Right hindlimb (tissue), 1 donor: ENCODE measurements around the gene RNU6-1.
A peak's percentile ranks its signal among the peaks of the same experiment; 100 is the strongest.

Source experiments
- DNase-seq: peaks from one replicate; pipeline ENCODE4 v3.0.0-alpha.2; 2018

The RNU6-1 gene

DNA sequence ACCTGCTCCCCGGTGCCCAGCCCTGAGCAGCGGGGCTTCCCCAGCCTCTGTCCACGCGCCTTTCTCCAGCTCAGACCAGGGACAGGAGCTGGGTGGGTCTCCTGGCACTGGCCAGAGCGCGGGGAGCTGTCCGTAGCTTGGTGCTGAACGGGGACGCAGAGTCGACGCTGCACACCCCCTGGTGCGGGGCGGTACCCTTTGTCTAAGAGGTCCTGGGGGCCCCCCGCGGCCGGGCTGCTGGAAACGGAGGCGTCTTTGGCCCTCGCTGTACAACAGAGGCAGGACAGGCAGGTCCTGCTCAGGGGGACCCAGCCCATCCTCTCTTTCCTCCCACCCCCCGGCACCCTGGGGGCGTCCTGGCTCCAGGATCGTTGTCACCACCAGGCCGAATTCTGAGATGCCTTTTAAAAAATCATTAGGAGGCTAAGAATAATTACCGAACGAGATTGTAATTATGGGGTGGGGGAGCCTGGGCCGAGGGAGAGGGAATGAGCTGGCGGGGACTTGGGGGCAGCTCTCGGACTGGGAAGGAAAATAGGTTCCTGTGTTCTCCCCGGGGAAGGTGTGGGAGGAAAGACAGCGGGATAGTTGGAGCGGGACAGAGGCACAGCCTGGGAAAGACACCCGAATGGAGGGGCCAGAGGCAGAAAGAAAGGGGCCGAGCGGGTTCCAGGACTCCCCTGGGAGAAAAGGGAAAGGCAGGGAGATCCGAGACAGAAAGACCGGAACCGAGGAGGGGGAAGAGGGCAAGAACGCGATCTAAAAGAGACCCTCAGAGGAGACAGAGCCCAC is 18.7 kb downstream of the RNU6-1 start:
- peak; percentile 87 for DNase-seq

DNA sequence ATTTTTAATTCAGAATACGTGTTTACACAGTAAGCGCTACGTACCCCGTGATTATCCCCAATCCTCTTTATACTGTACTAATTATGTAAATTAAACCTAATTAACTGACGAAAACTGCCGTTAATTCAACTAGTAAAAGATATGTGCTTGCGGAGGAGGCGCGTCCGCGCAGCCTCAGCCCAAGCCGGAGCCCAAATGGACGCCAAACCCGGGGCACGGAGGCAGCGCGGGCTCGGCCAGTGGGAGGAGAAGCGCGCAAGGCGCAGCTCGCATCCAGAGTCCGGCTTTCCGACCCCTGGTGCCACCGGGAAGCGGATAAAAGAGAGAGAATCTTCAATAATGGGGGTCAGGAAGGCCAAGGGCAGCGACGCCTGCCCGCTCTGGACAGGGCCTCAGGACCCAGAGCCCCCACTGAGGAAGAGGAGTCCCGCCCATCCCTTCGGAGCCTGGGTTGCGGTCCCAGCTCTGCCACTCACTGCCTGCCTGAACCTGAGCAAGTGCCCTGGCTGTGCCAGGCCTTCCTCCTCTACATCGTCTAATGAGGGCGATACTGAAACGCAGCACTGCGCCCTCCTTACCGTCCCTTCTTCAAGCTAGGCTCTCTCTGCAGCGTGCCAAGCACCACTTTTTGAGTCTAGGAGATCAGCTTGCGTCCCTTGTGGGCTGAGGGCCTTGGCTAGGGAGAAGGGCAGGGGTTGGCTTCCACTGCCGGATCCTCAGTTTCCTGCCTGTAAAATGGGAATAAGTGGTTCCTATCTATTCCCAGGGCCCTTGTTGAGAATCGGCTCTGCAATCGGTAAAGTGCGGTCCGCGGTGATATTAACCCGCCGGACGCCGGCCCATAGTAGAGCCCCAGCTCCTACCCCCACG is 19.5 kb downstream of the RNU6-1 start:
- no peak for DNase-seq

DNA sequence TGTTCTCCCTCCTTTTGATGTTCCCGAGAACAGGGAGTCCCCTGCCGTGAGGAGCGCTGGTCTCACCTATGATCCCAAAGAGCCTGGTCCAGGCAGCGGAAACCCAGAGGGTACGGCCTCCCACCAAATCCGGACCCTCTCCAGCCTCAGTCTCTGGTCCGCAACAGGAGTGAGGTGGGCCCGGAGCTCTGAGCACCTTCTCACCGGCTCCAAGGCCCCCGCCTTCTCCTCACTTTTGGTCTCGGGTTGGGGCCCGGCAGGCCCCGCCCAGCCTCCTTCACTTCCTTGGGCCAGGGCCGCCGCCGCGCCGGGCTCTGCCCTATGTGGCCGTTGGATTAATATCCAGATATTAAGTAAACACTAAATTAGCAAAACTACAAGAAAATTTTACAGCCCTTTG is 20.2 kb downstream of the RNU6-1 start:
- DNase-seq = no peak

DNA sequence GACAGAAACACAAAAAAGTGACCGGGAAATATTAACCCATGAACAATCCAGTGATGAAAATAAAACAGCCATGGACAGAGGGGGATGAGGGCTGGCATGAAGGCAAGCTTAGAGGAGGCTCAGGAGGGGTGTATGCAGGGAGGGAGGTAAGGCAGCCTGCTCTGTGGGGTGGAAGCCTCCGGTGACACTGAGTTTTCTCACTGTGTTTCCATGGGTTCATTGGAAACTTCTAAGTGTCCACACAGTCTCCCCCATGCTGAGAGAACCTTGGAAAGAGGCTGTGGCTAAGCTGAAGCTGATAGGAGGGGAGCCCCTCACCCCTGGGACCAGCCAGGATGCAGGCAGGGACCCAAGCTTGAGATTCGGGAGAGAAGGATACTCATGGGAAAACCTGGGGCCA is 21.4 kb downstream of the RNU6-1 start:
- DNase-seq = no peak

DNA sequence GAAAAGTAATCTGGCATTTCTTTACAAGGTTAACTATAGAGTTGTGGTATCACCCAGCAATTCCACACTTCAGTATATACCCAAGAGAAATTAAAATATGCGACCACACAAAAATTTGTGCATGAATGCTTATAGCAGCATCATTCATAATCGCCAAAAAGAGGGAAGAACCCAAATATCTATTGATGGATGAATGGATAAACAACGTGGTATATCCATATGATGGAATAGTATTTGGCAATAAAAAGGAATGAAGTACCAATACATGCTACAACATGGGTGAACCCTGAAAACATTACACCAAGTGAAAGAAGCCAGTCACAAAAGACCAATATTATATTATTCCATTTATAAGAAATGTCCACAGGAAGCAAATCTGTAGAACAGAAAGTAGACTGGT is 23.2 kb downstream of the RNU6-1 start:
- DNase-seq = no peak

DNA sequence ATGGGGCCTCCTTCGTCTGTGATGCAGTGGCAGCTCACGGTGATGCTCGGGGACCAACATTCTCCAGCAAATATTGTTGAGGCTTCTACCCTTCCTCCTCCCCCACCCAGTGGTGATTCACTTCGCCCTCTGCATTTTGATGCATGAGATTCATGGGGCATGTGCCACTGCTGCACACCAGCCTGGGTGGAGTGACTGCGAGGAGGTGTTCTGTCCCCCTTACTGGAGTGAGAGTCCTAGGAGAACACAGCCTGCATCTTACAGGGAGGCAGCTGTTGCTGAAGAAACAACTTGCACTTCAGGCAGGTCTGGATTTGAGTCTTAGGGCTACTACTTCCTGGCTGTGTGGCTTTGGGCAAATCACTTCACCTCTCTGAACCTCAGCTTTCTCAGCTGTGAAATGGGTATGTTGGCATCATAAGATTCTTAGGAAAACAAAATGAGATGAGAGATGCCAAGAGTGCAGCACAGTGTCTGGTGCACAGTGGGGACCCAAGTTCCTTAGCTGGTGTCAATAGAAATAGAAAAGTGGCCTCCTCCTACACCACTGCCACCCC is 24.7 kb downstream of the RNU6-1 start:
- DNase-seq = peak; percentile 1

DNA sequence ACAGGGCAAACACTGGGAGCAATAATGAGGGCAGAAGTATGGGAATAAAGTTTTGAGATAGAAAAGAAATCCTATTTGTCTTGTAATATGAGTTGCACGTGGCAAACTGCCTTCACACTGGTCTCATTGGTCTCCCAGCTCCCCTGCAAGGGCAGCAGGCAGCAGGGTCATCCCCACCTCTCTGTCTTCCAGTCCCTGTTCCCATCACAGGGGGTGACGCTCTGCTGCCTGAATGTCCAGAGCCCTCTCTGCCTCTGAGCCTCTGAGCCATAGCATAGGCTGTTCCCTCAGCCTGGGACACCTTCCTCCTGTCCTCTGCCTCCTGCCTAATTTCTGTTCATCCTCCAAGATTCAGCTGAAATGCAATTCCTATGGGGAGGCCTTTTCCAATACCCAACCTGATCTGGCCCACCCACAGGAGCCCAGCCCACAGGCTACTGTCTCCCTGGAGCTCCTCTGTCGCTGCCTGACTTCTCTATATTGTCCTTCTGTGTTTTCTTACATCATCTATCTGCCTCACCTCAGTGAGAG is 26.7 kb downstream of the RNU6-1 start:
- peak; percentile 4 for DNase-seq

DNA sequence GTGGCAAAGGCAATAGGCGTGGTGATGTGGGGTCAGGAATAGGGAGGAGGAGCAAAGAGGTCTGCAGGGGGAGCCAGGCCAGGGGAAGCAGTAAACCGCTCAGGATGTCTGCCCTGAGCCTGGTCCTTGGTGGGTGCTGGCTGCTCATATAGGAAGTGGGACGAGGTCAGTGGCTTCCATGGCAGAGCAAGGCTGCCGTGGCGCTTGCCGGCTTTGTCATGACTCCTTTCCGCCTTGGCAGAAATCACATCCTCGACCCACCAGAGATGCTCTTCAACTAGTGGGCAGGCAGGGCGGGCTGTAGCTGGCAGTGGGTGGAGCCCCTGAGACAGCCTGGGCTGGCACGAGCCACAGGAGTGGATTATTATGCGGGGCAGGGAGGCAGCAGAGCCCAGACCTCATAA is 27.6 kb downstream of the RNU6-1 start:
- DNase-seq = peak; percentile 12

DNA sequence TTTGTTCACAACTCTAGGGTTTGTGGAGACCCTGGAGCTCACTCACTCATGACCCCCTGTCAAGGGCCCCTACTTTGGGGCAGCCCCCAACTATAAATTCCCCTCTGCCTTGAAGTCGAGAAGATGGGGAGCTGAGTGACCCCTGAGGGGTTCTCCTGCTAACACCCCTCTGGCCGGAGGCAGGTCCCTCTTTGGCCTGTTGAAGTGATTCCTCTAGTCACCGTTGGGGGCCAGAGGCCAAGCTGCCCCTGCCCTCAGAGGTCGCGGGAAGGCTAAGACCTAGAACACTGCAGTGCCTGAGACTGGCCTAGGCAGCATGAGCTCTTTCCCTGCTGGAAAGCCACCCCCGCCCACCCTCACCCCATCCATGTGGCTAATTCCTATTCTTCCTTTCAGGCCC is 30.0 kb downstream of the RNU6-1 start:
- peak; percentile 5 for DNase-seq

DNA sequence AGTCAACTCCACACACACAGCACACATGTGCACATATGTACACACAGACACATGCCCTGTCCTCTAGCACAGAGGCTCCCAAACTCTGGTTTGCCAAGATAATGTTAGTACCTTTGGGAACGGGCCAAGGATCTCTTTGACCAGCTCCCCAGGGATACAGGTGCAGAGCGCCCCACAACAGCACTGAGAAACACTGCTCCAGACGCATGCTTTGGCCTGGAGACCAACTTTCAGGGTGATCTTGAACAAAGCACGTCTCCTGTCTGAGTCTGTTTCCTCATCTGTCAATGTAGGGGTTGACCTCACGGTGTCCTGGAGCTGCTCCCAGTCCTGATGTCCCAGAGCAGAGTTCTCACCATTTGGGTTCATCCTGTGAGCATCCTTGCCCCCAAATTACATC is 30.4 kb downstream of the RNU6-1 start:
- DNase-seq = no peak

DNA sequence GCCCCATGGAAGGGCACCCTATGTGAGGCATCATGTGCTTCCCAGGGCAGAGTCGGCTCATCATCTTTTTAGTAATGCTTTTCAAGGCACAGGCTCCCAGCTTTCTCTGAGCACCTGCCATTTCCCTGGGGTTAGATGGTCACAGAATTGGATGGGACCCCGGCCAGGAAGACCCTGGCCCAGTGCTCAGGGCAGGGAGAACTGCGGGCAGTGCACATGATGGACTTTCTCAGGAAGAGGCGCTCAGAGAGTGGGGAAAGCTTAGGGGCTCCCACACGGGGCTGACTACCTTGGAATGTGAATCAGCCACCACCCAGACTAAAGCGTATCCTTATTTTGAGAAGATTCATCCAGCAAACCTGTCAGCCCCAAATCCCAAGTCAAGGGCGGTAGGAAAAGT is 31.0 kb downstream of the RNU6-1 start:
- peak; percentile 4 for DNase-seq

DNA sequence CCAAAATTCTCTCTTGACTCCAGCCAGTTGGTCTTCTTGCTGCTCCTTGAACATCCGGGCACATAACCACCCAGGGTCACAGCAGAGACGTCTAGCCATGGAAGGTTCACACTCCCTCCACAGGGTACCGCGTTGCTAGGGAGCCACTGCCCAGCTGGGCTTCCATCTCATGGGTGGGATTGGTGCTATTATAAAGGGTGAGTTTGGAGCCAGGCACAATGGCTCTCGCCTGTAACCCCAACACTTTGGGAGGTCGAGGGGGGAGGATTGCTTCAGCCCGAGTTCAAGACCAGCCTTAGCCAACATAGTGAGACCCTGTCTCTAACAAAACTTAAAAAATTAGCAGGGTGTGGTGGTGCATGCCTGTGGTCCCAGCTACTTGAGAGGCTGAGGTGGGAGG is 32.0 kb downstream of the RNU6-1 start:
- DNase-seq = no peak

DNA sequence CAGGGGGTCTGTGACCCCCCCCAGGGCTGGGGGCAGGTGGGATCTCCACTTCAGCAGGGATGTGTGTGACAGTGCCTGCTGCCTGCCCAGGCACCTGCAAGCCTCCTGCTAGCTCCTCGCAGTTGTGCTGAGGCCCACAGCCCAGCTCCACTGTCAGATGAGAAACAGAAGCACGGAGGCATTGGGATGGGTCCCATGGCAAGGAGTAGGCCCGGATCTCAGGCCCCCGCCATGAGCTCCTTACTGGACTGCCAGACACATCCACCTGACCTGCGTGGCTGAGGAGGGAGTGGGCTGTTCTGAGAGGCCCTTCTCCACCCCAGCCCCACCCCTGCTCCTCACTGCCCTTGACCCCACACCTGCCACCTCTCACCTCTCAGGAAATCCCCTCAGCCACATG is 32.7 kb downstream of the RNU6-1 start:
- DNase-seq = peak; percentile 10

DNA sequence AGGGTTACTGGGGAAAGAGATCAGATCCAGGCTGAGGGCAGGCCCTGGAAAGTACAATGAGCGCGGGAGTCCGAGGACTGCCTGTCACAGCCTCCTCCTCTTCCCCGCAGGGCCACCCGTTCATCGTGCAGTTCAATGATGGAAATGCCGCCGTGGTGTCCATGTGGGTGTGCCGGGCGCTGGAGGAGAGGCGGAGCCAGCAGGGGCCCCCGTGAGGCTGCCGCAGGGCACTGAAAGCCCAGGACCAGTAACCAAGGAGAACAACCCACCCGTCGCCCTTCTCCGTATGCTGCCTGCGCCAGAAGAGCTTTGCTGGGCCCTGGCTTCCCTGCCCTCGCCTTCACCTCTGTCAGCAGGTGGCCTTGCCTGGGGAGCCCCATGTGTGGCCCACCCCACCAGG is 33.3 kb downstream of the RNU6-1 start:
- peak; percentile 6 for DNase-seq

DNA sequence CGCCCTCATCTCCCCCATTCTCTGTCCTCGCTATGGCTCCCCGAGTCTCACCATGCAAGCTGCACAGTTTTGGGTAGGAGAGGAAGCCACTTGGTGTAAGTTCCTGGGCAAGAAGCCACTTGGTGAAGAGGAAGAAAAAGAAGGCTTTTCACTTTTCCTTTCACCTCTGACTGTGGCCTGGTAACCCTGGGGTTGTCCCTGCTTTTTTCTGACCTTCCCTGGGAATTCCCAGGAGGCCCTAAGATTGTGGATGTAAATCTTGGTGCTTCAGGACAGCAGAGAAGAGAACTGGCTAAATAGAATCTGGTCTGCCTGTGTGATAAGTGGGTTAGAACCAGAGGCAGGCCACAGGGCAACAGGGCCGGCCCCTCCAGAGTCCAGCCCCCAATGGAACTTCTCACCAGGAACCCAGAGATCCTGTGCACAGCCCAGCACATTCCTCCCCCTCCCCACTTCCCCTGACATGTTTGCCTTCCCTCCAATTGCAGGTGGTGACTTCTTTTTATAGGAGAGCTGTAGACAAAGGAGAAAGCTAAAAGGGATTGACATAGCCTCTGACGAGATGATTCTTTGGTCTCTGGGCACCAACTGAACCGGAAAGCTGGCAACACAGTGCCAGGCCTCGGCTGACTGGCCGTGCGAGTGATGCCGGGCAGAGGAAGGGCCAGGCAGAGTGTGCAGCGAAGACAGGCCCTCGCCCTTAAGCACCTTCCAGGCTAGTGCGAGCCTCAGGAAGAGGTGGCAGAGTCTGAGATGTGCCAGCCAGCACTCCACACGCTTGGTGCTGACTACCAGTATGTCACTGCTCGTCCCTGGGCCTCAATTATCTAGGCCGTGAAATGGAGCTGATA is 34.0 kb downstream of the RNU6-1 start:
- peak; percentile 13 for DNase-seq

DNA sequence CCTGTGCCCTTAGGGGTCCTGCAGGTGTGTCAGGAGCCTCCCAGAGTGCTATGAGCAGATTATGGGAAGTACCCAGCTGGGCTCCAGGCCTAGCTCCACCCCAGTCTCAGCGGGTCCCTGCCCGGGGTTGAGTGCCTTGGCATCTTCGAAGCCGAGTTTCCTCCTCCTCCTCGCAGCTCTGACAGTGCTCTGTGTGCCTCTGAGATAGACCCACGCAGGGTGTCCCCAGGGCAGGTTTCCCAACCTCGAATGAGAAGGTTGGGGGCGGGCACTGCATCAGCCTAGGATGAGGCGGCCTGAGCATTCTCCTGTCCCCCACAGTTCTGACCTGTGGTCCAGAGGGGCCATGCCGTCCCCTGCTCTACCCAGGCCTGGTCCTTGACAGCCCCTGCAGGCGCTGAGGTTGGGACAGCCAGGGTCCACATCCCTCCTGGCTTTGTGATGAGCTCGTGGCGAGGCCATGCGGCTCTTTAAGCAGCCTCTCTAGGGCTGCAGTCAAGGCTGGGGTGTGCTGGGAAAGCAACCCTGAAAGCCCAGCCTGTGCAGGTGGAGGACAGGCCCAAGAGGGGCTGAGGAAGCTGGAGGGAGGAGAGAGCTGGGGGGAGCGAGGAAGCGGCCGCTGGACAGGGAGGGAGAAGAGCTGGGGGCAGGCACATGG is 34.7 kb downstream of the RNU6-1 start:
- DNase-seq = no peak

DNA sequence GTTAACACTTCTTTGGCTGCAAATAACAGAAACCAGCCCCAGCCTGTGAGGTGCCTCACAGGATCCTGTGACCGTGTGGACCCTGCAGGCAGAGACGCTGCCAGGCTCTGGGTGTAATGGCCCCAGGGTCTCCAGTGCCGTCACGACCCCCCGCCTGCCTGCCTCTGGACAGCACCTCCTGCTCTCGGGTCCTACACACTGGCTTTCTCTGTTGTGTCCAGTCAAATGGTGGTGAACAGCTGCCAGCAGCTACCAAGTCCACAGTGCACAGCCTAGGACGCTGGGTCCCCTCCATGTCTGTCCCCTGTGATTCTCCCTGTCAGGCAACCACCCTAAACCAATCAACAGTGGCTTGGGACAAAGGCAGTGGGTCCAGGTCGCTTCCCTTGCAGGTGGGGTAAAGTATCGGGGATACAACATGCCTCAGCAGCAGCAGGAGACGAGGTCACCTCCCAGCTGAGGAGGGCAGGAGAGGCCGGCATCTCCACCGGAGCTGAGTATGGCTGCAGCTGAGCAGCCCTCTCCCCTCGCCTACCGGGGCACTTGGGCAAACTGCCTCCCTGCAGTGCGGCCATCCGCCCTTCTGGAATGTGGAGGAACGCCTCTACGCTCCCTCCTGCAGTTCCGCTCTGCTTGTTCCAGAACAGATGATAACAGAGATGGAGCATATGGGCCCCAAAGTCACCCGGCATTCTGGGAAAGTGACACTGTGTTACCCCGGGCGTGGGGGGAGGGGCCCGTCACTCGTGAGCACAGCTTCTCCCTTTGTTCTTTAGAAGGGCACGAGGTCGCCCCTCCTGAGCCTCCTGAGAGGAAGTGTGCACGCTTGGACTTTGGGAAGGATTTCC is 35.6 kb downstream of the RNU6-1 start:
- no peak for DNase-seq

DNA sequence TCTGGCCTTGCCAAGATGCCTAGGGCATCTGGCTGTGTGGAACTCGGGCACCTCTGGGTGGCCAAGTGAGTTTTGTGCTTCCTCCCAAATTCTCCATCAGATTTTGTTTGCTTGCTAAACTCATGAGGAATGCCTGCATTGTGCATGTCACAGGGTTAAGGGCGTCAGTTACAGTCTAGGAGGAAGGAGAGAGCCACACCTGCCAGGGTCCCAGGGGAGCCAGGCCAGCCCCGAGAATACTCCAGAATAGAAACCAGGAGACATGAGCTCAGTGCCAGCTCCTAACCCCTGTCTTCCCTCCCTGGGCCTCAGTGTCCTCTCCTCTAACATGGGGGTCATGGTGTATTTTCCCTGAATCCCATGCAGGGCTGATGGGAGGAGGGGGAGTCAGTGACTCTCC is 36.5 kb downstream of the RNU6-1 start:
- peak; percentile 4 for DNase-seq

DNA sequence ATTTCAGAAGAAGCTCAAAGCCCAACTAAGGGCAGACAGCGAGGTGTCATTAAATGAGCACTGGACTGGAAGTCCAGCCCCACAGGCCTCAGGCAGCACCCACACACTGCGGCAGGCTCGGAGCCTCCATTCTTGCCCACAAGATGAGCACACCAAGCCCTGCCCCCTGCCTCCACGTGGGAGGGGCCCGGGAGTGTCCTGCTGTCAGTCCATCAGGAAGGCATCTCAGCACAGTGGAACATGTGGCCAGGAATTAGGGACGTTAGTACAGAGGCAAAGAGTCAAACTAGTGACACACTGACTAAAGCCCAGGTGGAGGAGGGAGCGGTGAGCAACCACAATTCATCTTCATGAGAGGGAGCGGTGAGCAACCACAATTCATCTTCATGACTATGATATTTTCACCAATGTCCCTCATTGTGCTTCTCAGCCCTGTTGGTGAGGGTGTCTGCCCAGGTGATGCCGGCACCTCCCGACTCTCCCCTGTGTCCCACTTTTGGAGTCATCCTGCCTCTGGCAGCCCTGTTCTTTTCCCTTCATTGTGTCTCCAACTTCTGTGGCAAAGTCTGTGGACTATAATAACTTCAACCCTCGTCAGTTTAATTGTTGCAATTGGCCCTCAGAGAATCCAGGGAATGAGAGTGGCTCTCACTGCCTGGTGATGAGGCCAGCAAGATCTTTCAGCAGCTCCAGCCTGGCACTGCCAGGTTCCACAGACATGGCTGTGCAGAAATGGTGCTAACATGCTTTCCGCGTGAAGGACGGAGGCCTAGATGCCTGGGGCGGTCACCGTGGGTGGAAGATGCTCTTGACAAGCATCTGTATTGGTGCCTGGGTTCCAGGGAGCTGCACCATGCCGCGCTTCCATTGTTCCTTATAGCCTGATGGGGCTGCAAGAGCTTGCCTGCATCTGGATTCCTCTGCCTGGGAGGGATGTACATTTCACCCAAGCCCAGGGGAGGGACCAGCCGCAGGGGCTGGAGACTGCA is 37.6 kb downstream of the RNU6-1 start:
- DNase-seq = no peak

DNA sequence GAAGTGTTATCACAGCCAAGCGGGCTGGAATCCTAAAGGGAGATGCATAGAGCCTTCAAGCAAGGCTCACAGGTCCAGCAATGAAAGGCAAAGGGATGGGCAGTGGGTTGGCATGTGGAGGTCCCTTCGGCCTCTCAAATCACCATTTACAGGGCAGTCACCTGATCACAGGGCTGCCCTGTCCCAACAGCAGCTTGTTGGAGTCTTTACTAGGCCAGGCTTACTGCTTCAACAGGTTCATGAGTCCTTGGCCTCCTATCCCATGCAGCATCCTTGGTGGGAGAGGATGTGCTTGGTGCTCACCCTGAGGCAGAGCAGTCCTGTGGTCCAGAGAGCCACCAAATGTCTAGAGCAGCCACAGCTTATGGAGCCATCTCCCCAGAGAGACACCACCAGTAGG is 38.7 kb downstream of the RNU6-1 start:
- no peak for DNase-seq
